Right hindlimb (tissue), 1 donor: ENCODE results near the gene KPNA2.
"Not testable (repeated sequence)": the region's sequence is repeated elsewhere in the genome, so short reads cannot be mapped to it uniquely, and the experiment has no call there.

Source experiments
- DNase-seq: peaks from one replicate; pipeline ENCODE4 v3.0.0-alpha.2; 2018

KPNA2 gene

DNA sequence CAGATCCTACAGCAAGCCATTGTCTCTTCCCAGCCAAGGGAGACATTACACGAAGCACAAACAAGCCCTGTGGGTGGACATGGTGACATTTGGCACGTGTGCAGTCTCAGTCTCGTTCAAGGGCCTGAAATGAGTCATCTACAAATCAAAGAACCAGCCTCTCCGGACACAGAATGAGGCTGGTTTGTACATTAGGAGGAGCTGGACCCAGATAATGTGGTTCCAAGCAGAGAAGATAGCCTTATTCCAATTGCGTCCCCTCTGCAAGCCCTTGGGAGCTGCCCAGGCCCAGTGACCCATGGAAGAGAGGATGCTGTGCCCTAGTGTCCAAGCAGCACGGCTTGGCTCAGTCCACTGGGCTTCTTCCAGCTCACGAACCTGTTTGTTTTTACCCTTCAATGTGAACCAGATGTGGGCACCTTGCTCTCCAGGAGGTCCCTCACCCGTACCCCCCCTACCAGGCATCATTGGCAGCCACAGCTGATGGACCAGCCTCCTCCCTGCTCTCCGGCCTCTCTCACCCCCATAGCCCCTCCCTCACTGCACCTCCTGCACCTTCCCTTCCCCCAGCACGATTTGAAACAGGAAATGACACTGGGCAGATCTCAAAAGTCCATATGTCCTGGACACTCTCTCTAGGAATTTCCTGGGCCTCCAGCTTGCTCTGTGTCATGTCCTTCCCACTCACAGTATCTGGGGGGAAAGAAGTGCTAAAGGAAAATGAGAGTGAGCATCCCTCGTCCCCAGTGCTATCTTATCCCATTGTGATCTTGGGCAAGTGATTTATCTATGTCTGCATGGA is 26.2 kb downstream of the KPNA2 start:
- no peak for DNase-seq

DNA sequence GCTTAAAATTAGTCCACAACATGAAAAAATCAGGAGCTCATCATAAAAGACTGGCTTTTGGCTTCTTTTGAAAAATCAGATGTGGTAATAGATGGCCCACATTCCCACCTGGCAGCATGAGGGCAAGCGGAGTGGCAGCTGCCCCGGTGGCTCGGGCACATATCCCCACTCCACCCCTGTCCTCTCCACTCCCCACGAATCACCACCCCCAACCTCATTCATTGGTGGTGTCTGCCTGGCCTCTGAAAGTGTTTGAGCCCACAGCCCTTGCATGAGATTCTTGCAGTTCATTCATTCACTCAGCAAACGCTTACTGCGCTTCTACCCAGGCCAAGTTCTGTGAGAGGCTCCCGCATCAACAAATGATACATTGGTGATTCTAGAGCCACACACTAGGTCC is 29.8 kb downstream of the KPNA2 start:
- DNase-seq, result not testable (repeated sequence)

- DNase-seq, result not testable (repeated sequence)
These were observed 33.0 kb downstream of the KPNA2 start for GRCh38 chr17:68068512-68068911.

DNA sequence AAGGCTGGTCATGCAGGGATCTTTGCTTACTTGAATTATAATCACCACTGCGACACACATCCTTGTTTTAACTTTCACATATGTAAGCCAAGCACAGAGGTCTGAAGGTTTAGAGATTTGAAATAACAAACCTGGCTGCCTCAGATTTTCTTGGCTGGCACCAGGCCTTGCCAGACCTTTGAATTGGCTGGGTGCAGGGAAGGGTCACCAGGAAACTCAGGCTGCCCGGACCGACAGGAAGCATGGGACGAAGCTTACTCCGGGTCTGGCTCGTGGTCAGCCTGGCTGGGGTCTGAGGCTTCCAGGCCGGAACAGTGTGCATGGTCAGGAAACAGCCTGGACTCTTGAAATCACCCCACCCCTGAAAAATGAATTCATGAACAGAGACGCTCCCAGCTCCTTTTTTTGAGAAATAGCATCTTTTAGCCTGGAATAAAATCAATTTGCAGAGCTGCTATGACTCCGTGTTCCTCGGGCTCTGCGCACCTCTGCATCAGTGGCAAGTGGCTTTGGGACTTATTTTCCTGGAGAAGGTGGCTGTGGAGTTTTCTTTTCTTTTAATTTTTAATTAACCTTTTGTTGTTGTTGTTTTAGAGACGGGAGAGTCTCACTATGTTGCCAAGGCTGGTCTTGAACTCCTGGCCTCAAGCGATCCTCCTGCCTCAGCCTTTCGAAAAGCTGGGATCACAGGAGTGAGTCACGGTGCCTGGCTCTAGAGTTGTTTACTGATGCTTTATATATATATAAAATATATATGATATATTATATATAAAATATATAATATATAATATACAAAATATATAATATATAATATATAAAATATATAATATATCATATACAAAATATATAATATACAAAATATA is 35.3 kb downstream of the KPNA2 start:
- not testable (repeated sequence) for DNase-seq

GRCh38 chr17:68074279-68074678 is 38.7 kb downstream of the KPNA2 start:
- no peak for DNase-seq

- DNase-seq, result not testable (repeated sequence)
These were observed 40.5 kb downstream of the KPNA2 start for GRCh38 chr17:68075953-68076607.

GRCh38 chr17:68077498-68077897 is 42.0 kb downstream of the KPNA2 start:
- not testable (repeated sequence) for DNase-seq

- no peak for DNase-seq
These were observed 45.0 kb downstream of the KPNA2 start for GRCh38 chr17:68080411-68081150.

- not testable (repeated sequence) for DNase-seq
These were observed 46.0 kb downstream of the KPNA2 start for GRCh38 chr17:68081305-68082265.

DNA sequence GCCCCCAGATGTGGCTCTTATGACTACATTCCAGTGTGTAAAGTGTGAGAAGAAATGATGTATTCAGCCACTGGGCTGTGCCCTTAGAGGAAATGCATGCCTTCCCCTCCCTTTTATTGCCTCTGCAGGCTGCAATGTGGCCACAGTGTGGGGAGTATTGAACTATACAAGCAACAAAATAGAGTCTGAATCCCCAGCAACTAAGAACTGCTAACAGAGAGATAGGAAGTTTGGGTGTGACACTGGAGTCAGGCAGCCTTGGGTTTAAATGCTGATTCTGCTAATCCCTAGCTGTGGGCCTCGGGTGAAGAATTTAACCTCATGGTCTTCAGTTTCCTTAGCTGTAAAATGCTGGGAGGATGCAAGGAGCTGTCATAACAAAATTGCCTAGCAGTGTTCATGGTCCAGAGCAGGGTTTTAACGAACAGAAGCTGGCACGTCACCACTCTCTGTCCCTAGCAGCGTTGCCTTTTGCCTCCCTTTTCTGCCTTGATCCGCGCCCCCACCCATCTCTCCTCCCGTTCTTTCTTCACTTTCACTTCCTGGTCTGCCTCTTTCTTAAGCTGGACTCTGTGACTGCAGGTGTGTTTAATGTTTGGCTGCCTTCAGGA is 50.3 kb downstream of the KPNA2 start:
- DNase-seq, result no peak

DNA sequence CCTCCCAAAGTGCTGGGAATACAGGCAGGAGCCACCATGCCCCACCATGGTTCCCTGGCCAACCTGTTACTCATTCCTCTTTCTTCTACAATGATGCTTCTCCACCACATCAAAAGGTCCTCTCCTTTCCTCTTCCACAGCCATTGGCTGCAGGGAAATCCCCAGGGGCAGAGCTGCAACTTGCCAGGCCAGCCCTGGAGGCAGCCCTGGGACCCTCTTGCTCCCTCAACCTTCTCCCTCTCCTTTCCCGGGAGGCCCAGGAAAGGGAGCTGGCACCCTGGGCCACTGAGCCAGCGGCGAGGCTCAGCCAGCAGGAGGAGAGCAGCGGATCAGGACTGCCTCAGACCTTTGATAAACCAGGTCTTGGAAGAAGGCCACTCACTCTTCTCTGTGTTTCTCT is 51.1 kb downstream of the KPNA2 start:
- not testable (repeated sequence) for DNase-seq

DNA sequence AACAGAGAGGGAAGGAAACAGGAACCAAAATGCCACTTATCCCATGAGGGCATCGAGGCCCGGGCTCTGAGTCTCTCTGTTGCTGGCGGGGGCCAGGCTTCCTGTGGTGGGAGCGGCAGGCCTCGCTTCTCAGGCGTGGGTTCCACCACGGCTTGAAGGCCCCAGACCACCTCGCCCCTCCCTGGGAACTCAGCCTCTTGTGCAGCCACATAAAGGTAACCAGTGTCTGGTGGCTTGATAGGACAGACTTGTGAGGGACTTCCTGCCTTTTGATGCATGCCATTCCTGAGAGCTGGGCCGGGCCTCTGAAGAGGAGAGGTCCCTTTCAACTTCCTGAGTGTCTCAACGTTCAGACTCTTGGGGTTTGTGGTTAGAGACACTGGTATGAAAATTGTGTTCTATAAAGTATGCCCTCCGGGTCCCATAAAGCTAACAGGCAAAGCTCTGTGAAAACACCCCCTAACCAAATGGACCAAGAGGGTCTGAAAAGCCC is 51.6 kb downstream of the KPNA2 start:
- DNase-seq, result not testable (repeated sequence)

DNA sequence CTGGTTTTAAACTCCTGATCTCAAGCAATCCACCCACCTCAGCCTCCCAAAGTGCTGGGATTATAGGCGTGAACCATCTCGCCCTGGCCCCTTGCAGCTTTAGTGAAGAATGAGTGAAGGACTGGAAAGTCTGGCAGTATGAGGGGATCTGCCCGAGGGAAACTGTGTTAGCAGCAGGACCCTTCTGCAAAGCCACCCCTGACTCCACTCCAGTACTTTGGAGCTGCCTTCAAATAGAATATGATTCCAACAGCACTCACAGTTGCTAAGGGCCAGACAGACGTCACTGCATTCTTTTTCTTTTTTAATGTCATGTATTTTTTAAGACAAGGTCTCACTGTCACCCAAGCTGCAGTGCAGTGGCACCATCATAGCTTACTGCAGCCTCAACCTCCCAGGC is 52.3 kb downstream of the KPNA2 start:
- no peak for DNase-seq

GRCh38 chr17:68089881-68090280 is 54.3 kb downstream of the KPNA2 start:
- no peak for DNase-seq

- DNase-seq, result no peak
These were observed 59.0 kb downstream of the KPNA2 start for GRCh38 chr17:68094481-68095078.

GRCh38 chr17:68095205-68095811 is 59.8 kb downstream of the KPNA2 start:
- no peak for DNase-seq

DNA sequence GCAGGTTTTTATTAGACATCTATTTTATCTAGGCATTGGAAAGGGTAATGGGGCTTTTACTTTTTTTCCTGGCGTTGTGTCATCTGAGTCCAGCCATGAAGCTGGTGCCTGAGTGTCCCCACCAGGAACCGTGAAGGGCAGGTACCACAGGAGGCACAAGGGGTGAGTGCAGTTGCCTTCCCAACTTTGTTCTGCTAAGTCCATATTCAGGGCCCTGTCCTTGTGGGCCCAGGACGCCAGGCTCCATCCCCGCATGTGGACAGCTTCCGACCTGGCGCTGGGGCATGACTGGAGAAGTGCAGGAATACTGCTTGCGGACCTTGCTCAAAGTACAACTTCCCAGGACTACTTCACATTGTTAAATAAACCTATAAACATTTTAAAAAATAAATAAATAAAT is 60.6 kb downstream of the KPNA2 start:
- DNase-seq, result no peak
